ENCODE results near the gene LPAR1.
"Not testable (repeated sequence)": the region's sequence is repeated elsewhere in the genome, so short reads cannot be mapped to it uniquely, and the experiment has no call there.

LPAR1 gene

GRCh38 chr9:111063332-111063731 lies 25.1 kb upstream of the LPAR1 start:
- no peaks in the 10 kb centered on the region for H3K27me3 ChIP-seq (replicated peaks; ENCODE audit: control insufficient read depth, insufficient read depth, low read length)
- no peak for TF ChIP-seq CTCF (IDR thresholded peaks at IDR 0.05; ENCODE audit: insufficient read depth, low read length, poor library complexity, severe bottlenecking)
- H3K36me3 ChIP-seq (ENCODE audit: control insufficient read depth, insufficient read depth, low read length): no peaks in the 10 kb centered on the region
- no peak overlapping the region for H3K4me3 ChIP-seq (replicated peaks; ENCODE audit: low read depth, low read length)
- DNase-seq (ENCODE audit: extremely low read depth, insufficient read length): no peak

- H3K27me3 ChIP-seq (replicated peaks; ENCODE audit: control insufficient read depth, insufficient read depth, low read length): no peaks in the 10 kb centered on the region
- no peak overlapping the region for H3K4me3 ChIP-seq (replicated peaks; ENCODE audit: low read depth, low read length)
- DNase-seq (ENCODE audit: extremely low read depth, insufficient read length): no peak
- no peak for TF ChIP-seq CTCF (IDR thresholded peaks at IDR 0.05; ENCODE audit: insufficient read depth, low read length, poor library complexity, severe bottlenecking)
- H3K36me3 ChIP-seq (ENCODE audit: control insufficient read depth, insufficient read depth, low read length): no peaks in the 10 kb centered on the region
Observed at GRCh38 chr9:111058166-111058565, 19.9 kb upstream of the LPAR1 start.

GRCh38 chr9:111056538-111056937 lies 18.3 kb upstream of the LPAR1 start:
- TF ChIP-seq CTCF (IDR thresholded peaks at IDR 0.05; ENCODE audit: insufficient read depth, low read length, poor library complexity, severe bottlenecking): no peak
- no peak overlapping the region for H3K4me3 ChIP-seq (replicated peaks; ENCODE audit: low read depth, low read length)
- no peak for DNase-seq (ENCODE audit: extremely low read depth, insufficient read length)
- no peaks in the 10 kb centered on the region for H3K27me3 ChIP-seq (replicated peaks; ENCODE audit: control insufficient read depth, insufficient read depth, low read length)
- H3K36me3 ChIP-seq (ENCODE audit: control insufficient read depth, insufficient read depth, low read length): no peaks in the 10 kb centered on the region

- no peak for DNase-seq (ENCODE audit: extremely low read depth, insufficient read length)
- no peaks in the 10 kb centered on the region for H3K36me3 ChIP-seq (ENCODE audit: control insufficient read depth, insufficient read depth, low read length)
- no peak for TF ChIP-seq CTCF (IDR thresholded peaks at IDR 0.05; ENCODE audit: insufficient read depth, low read length, poor library complexity, severe bottlenecking)
- H3K4me3 ChIP-seq (replicated peaks; ENCODE audit: low read depth, low read length): no peak overlapping the region
- no peaks in the 10 kb centered on the region for H3K27me3 ChIP-seq (replicated peaks; ENCODE audit: control insufficient read depth, insufficient read depth, low read length)
Observed at GRCh38 chr9:111052791-111053190, 14.5 kb upstream of the LPAR1 start.

GRCh38 chr9:111051400-111051799 lies 13.1 kb upstream of the LPAR1 start:
- H3K27me3 ChIP-seq (replicated peaks; ENCODE audit: control insufficient read depth, insufficient read depth, low read length): no peaks in the 10 kb centered on the region
- no peak for DNase-seq (ENCODE audit: extremely low read depth, insufficient read length)
- no peak for TF ChIP-seq CTCF (IDR thresholded peaks at IDR 0.05; ENCODE audit: insufficient read depth, low read length, poor library complexity, severe bottlenecking)
- H3K36me3 ChIP-seq (ENCODE audit: control insufficient read depth, insufficient read depth, low read length): no peaks in the 10 kb centered on the region
- no peak overlapping the region for H3K4me3 ChIP-seq (replicated peaks; ENCODE audit: low read depth, low read length)

- Histone ChIP-seq H3K36me3 (ENCODE audit: control insufficient read depth, insufficient read depth, low read length) (no peaks in the 10 kb centered on the region), H3K27me3 (replicated peaks; ENCODE audit: control insufficient read depth, insufficient read depth, low read length) (no peaks in the 10 kb centered on the region), H3K4me3 (replicated peaks; ENCODE audit: low read depth, low read length) (no peak overlapping the region)
- no peak for TF ChIP-seq CTCF (IDR thresholded peaks at IDR 0.05; ENCODE audit: insufficient read depth, low read length, poor library complexity, severe bottlenecking)
- no peak for DNase-seq (ENCODE audit: extremely low read depth, insufficient read length)
Observed at GRCh38 chr9:111050819-111051218, 12.5 kb upstream of the LPAR1 start.

- H3K27me3 ChIP-seq (replicated peaks; ENCODE audit: control insufficient read depth, insufficient read depth, low read length); DNase-seq (ENCODE audit: extremely low read depth, insufficient read length); H3K36me3 ChIP-seq (ENCODE audit: control insufficient read depth, insufficient read depth, low read length); H3K4me3 ChIP-seq (replicated peaks; ENCODE audit: low read depth, low read length): not testable (repeated sequence)
Observed at GRCh38 chr9:111047287-111047686, 9.0 kb upstream of the LPAR1 start.

All from GM06990 (cell line).